ENCODE results near the gene TMEM94.
"Not testable (repeated sequence)": the region's sequence is repeated elsewhere in the genome, so short reads cannot be mapped to it uniquely, and the experiment has no call there.

Gene TMEM94

DNA sequence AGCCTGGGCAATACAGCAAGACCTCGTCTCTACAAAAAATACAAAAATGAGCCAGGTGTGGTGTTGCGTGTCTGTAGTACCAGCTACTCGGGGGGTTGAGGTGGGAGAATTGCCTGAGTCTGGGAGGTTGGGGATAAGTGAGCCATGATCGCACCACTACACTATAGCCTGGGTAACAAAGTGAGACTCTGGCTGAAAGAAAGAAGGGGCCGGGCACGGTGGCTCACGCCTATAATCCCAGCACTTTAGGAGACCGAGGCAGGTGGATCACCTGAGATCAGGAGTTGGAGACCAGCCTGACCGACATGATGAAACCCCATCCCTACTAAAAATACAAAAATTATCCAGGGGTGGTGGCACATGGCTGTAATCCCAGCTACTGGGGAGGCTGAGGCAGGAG lies 40.4 kb upstream of the TMEM94 start:
- TF ChIP-seq, protein P1, sequence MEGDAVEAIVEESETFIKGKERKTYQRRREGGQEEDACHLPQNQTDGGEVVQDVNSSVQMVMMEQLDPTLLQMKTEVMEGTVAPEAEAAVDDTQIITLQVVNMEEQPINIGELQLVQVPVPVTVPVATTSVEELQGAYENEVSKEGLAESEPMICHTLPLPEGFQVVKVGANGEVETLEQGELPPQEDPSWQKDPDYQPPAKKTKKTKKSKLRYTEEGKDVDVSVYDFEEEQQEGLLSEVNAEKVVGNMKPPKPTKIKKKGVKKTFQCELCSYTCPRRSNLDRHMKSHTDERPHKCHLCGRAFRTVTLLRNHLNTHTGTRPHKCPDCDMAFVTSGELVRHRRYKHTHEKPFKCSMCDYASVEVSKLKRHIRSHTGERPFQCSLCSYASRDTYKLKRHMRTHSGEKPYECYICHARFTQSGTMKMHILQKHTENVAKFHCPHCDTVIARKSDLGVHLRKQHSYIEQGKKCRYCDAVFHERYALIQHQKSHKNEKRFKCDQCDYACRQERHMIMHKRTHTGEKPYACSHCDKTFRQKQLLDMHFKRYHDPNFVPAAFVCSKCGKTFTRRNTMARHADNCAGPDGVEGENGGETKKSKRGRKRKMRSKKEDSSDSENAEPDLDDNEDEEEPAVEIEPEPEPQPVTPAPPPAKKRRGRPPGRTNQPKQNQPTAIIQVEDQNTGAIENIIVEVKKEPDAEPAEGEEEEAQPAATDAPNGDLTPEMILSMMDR (IDR thresholded peaks at IDR 0.05; ENCODE audit: insufficient read depth, low read depth, low read length, missing control alignments): no peak
- DNase-seq (ENCODE audit: low read depth): no peak
- H3K4me3 ChIP-seq (ENCODE audit: low read depth, low read length): no peak overlapping the region

DNA sequence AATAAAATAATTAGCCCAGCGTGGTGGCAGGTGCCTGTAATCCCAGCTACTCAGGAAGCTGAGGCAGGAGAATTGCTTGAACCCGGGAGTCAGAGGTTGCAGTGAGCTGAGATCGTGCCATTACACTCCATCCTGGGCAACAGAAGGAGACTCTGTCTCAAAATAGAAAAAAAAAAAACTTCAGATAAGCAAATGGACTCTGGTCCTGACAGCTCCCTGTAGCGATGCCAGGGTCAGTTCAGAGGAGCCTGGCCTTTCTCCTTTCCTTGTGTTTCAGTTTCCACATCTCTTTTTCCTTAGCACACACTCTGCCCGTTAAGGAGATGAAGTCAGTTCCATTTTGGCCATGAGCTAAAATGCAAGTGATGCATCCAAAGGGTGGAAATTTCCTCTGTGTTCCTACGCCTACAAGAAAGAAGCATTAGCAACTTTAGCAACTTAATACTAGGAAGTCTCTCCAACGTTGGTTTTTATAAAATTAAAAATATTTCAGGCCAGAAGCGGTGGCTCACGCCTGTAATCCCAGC lies 39.3 kb upstream of the TMEM94 start:
- no peak for DNase-seq (ENCODE audit: low read depth)
- TF ChIP-seq, protein P1 (IDR thresholded peaks at IDR 0.05; ENCODE audit: insufficient read depth, low read depth, low read length, missing control alignments): no peak

DNA sequence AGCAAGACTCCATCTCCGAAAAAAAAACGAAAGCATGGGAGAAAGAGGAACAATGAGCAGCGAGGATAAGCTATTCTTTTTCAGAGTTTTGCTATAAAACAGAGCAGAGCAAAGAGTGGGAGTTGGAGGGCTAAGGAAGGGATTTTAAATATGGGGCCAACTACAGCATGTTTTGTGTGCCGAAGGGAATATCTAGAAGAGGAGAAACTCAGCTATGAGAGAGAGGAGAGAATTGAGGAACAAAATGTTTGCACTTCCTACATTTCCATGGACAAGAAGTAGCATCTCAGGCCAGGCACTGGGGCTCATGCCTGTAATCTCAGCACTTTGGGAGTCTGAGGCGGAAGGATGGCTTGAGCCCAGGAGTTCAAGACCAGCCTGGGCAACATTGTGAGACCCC lies 37.9 kb upstream of the TMEM94 start:
- no peak for DNase-seq (ENCODE audit: low read depth)
- TF ChIP-seq, protein P1 (IDR thresholded peaks at IDR 0.05; ENCODE audit: insufficient read depth, low read depth, low read length, missing control alignments): no peak
- no peak overlapping the region for H3K4me3 ChIP-seq (ENCODE audit: low read depth, low read length)

More for the DNA sequence above, 39.3 kb upstream of the TMEM94 start:
- no peak overlapping the region for H3K4me3 ChIP-seq (ENCODE audit: low read depth, low read length)

DNA sequence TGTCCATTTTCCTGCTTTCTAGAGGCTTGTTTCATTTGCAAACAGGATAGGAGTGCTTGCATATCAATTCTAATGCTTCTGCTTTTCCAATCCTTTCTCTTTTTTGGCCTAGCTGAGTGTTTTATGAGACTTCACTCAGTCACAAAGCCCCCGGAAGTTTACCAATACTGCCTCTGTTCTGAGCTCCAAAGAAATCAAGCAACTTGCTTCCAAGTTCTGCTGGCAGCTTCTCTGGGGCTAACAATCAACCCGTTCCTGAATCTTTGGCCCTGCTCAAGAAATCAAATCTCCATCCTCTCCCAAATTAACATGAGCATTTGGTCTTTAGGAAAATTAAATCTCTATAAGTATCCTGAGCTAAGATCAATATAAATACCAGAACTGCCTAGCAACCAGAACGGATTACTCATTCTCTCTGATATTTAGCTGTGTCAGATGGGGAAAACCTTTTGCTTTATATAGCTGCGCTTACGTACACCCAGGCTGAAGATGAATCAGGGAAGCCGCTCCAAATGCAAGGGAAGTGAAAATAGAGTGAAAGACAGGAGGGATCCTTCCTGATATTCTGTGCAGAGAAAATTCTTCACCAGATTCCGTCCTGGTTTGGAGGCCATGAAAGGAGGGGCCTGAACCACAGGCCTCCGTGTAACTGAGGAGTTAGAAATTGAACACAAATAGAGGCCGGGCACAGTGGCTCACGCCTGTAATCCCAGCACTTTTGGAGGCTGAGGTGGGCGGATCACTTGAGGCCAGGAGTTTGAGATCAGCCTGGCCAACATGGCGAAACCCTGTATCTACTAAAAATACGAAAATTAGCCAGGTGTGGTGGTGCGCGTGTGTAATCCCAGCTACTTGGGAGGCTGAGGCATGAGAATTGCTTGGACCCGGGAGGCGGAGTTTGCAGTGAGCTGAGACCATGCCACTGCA lies 27.6 kb upstream of the TMEM94 start:
- DNase-seq (ENCODE audit: low read depth): no peak
- no peak overlapping the region for H3K4me3 ChIP-seq (ENCODE audit: low read depth, low read length)
- TF ChIP-seq, protein P1 (IDR thresholded peaks at IDR 0.05; ENCODE audit: insufficient read depth, low read depth, low read length, missing control alignments): no peak

DNA sequence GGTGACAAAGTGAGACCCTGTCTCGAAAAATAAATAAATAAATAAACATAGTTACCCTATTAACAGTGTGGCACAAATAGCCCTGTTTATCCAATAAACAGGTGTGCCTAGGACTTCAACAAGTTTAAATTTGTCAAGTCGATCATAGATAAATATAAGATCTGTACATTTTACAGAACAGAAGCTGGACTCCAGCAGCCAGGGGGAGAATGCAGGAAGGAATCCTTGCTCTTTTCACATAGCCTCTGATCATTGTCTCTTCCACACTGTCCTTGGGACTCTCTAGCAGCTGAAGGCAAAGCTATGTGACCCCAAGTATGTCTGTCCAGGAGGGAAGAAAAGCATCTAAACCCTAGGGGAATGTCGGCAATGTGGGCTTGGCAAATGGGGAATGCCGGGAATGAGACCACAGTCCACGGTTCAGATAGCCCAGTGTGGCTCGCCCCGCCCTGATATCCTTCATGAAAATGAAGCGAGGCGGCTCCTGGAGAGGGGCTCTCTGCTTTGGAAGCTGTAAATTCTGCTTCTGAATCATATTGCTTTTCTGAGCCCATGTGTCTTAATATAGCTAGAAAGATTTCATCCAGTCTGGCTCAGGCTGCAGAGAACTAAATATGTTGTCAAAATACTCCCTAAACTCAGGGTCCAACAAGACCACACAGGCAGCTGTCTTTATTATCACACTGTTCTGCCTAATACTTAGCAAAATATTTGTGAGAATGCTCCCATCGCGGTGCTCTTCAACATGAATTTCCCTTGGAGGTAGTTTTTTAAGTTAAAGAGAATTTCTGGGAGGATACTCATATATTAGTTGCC lies 26.1 kb upstream of the TMEM94 start:
- H3K4me3 ChIP-seq (ENCODE audit: low read depth, low read length): no peak overlapping the region
- no peak for DNase-seq (ENCODE audit: low read depth)
- TF ChIP-seq, protein P1 (IDR thresholded peaks at IDR 0.05; ENCODE audit: insufficient read depth, low read depth, low read length, missing control alignments): no peak

DNA sequence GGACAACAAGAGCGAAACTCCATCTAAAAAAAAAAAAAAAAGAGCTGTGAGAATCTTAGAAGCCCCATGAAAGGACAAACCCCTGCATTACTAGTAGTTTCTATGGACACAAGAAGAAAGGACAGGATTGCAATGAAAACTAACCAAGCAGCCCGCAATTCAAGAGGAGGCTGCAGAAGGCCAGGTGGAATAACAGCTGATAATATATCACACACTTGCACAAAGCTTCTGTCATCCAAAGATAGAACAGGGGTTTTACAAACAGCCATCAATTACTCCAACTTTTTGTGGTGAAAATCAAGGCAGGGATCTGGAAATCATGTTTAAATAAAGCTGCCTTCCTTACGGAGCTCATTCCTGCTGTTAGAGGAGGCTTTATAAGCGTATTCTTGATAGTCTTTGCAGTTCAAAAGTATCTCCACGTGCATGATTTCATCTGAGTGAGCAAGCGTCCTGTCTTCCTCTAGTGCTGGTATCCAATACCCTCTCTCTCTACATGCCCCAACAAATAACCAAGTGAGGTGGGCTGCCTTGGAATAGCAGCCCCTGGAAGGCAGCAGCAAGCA lies 23.1 kb upstream of the TMEM94 start:
- TF ChIP-seq, protein P1 (IDR thresholded peaks at IDR 0.05; ENCODE audit: insufficient read depth, low read depth, low read length, missing control alignments): no peak
- DNase-seq (ENCODE audit: low read depth): no peak
- H3K4me3 ChIP-seq (ENCODE audit: low read depth, low read length): no peak overlapping the region

DNA sequence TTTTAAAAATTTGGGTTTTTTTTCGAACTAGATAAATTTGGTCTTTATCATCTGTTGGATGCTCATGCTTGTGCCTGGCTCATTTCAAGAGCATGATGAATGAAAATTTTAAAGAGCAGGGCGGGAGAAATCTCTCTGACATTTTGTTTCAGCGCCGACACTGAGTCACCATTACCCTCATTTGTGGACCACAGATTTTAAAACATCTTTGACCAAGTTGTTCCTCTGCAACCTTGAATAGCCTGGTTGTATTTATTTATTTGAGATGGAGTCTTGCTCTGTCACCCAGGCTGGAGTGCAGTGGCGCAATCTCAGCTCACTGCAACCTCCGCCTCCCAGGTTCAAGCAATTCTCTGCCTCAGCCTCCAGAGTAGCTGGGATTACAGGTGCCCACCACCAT lies 22.0 kb upstream of the TMEM94 start:
- DNase-seq (ENCODE audit: low read depth); H3K4me3 ChIP-seq (ENCODE audit: low read depth, low read length): not testable (repeated sequence)

DNA sequence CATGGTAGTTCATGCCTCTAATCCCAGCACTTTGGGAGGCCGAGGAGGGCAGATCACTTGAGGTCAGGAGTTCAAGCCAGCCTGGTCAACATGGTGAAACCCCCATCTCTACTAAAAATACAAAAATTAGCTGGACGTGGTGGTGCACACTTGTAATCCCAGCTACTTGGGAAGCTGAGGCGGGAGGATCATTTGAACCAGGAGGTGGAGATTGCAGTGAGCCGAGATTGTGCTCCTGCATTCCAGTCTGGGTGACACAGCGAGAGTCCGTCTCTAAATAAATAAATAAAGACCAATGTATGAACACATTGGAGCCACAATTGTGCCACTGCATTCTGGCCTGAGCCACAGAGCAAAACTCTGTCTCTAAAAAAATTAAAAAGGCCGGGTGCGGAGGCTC lies 19.0 kb upstream of the TMEM94 start:
- not testable (repeated sequence) for H3K4me3 ChIP-seq (ENCODE audit: low read depth, low read length); DNase-seq (ENCODE audit: low read depth)
